HEK293T (cell line): ENCODE results near the gene FGD2.

ENCODE experiments used
- CTCF ChIA-PET: fragments of 350-600 bp; formaldehyde crosslinking; extraction: SDS; loops from one replicate; lab custom pipeline; 2021; ENCODE audit warnings: antibody characterized with exemption, inconsistent platforms; lab: Yijun Ruan, JAX
- POLR2A ChIA-PET: fragments of 350-600 bp; formaldehyde crosslinking; extraction: SDS; loops from one replicate; lab custom pipeline; 2020; ENCODE audit warnings: antibody characterized with exemption, inconsistent platforms; lab: Yijun Ruan, JAX
- DNase-seq: peaks from one replicate; pipeline ENCODE4 v3.0.0; 2012; ENCODE audit warnings: mixed read lengths; ENCODE audit errors: extremely low spot score
- ARNT ChIP-seq: fragments of 450-650 bp; IDR thresholded peaks from 2 replicates; pipeline ENCODE4 v1.6.1; 2017; ENCODE audit warnings: mild to moderate bottlenecking
- BHLHE40 ChIP-seq: fragments of 450-650 bp; IDR thresholded peaks from 2 replicates; pipeline ENCODE4 v1.6.1; 2016; ENCODE audit warnings: mild to moderate bottlenecking, moderate library complexity, borderline replicate concordance
- CTBP1 ChIP-seq: fragments of 450-650 bp; IDR thresholded peaks from 2 replicates; pipeline ENCODE4 v1.6.1; 2016; ENCODE audit warnings: borderline replicate concordance
- ELF4 ChIP-seq: fragments of 450-650 bp; IDR thresholded peaks from 2 replicates; pipeline ENCODE4 v1.6.1; 2017; ENCODE audit warnings: antibody characterized with exemption
- FOXA1 ChIP-seq: fragments of 450-650 bp; IDR thresholded peaks from 2 replicates; pipeline ENCODE4 v1.6.1; 2016; ENCODE audit warnings: mild to moderate bottlenecking
- FOXK2 ChIP-seq: fragments of 450-650 bp; IDR thresholded peaks from 2 replicates; pipeline ENCODE4 v1.6.1; 2016; ENCODE audit warnings: mild to moderate bottlenecking
- FOXM1 ChIP-seq: fragments of 450-650 bp; IDR thresholded peaks from 2 replicates; pipeline ENCODE4 v1.6.1; 2017; ENCODE audit warnings: mild to moderate bottlenecking, borderline replicate concordance
- HDGF ChIP-seq: fragments of 450-650 bp; IDR thresholded peaks from 2 replicates; pipeline ENCODE4 v1.6.1; 2017; ENCODE audit warnings: antibody characterized with exemption, borderline replicate concordance
- L3MBTL2 ChIP-seq: fragments of 450-650 bp; conservative IDR thresholded peaks from 2 replicates; pipeline ENCODE4 v1.6.1; 2016; ENCODE audit warnings: mild to moderate bottlenecking
- LEF1 ChIP-seq: fragments of 450-650 bp; IDR thresholded peaks from 2 replicates; pipeline ENCODE4 v1.6.1; 2017; ENCODE audit warnings: mild to moderate bottlenecking, borderline replicate concordance
- NFRKB ChIP-seq: fragments of 450-650 bp; IDR thresholded peaks from 2 replicates; pipeline ENCODE4 v1.6.1; 2016; ENCODE audit warnings: mild to moderate bottlenecking, moderate library complexity
- PKNOX1 ChIP-seq: fragments of 450-650 bp; IDR thresholded peaks from 2 replicates; pipeline ENCODE4 v1.6.1; 2016
- SP1 ChIP-seq: fragments of 450-650 bp; IDR thresholded peaks from 2 replicates; pipeline ENCODE4 v1.6.1; 2017
- SUZ12 ChIP-seq: fragments of 450-650 bp; IDR thresholded peaks from 2 replicates; pipeline ENCODE4 v1.6.1; 2016; ENCODE audit warnings: mild to moderate bottlenecking
- TARDBP ChIP-seq: fragments of 450-650 bp; IDR thresholded peaks from 2 replicates; pipeline ENCODE4 v1.6.1; 2016
- ZNF384 ChIP-seq: fragments of 450-650 bp; IDR thresholded peaks from 2 replicates; pipeline ENCODE4 v1.6.1; 2016

FGD2 gene

GRCh38 chr6:36997811-36998722 lies 7.4 kb upstream of the FGD2 start:
- POLR2A ChIA-PET = no interaction called here
- DNase-seq = no peak
- CTCF ChIA-PET = no interaction called here
- TF ChIP-seq BHLHE40 (no peak), FOXA1 (no peak), LEF1 (no peak), CTBP1 (no peak), ELF4 (no peak), L3MBTL2 (no peak), TARDBP (no peak), NFRKB (no peak), FOXK2 (no peak), ZNF384 (no peak), SP1 (no peak), ARNT (no peak)

- TF ChIP-seq NFRKB = no peak
- no peak for TF ChIP-seq FOXA1
- TF ChIP-seq ELF4 = no peak
- no peak for TF ChIP-seq SUZ12
- TF ChIP-seq L3MBTL2 = no peak
- TF ChIP-seq TARDBP = no peak
- TF ChIP-seq ARNT = no peak
- no peak for TF ChIP-seq SP1
- TF ChIP-seq ZNF384 = no peak
- DNase-seq = no peak
- CTCF ChIA-PET = no interaction called here
- POLR2A ChIA-PET = no interaction called here
These were observed 6.8 kb upstream of the FGD2 start for GRCh38 chr6:36998723-36999038.

GRCh38 chr6:36999061-36999750 lies 6.2 kb upstream of the FGD2 start:
- POLR2A ChIA-PET = no interaction called here
- CTCF ChIA-PET = no interaction called here
- no peak for DNase-seq
- TF ChIP-seq ZNF384 (no peak), FOXA1 (no peak), CTBP1 (no peak), BHLHE40 (no peak), SUZ12 (no peak), SP1 (no peak), ELF4 (no peak), PKNOX1 (no peak), FOXK2 (no peak), LEF1 (no peak), NFRKB (no peak), L3MBTL2 (no peak), ARNT (no peak)

GRCh38 chr6:36999751-37000125 lies 5.7 kb upstream of the FGD2 start:
- ChIA-PET POLR2A (no interaction called here), CTCF (no interaction called here)

GRCh38 chr6:37004044-37004980 lies 1.1 kb upstream of the FGD2 start:
- POLR2A ChIA-PET = no interaction called here

More at GRCh38 chr6:36999751-37000125, 5.7 kb upstream of the FGD2 start:
- DNase-seq = no peak
- no peak for TF ChIP-seq TARDBP
- no peak for TF ChIP-seq PKNOX1
- no peak for TF ChIP-seq LEF1
- TF ChIP-seq FOXA1 = no peak

More at GRCh38 chr6:37004044-37004980, 1.1 kb upstream of the FGD2 start:
- CTCF ChIA-PET = no interaction called here
- TF ChIP-seq ZNF384 (no peak), SP1 (no peak), PKNOX1 (no peak), NFRKB (no peak), ELF4 (no peak), LEF1 (no peak), L3MBTL2 (no peak), FOXA1 (no peak), BHLHE40 (no peak), FOXM1 (no peak), ARNT (no peak), CTBP1 (no peak), HDGF (no peak), SUZ12 (no peak), FOXK2 (no peak), TARDBP (no peak)
- no peak for DNase-seq
